ENCODE measurements around the gene ASB6. TPM values are rescaled to one million over a fixed set of nuclear protein-coding genes. Genes with fewer than 3 reads are reported as not detected.

ASB6 gene
- total RNA-seq, 4 donors from 2014 or later = 21.8 to 54.2 (median 29.6) TPM

- no peak overlapping the region for H3K4me3 ChIP-seq
- in situ Hi-C loops (cut with MboI; ENCODE audit: low pct_ligation_motif_present in 1 of 4, low pct_unique_long_range_greater_than_20kb in 1 of 4, low sequenced_read_pairs in 3 of 4) (no loop called here), intact Hi-C loops (cut with DNase I; ENCODE audit: low total_unique reads) (no loop called here)
- peaks cover 14% of the 10 kb centered on the region for H3K27me3 ChIP-seq
- H3K36me3 ChIP-seq = no peaks in the 10 kb centered on the region
- H3K27ac ChIP-seq = no peak overlapping the region
- TF ChIP-seq POLR2AphosphoS5 (IDR thresholded peaks at IDR 0.05) (no peak), CTCF (IDR thresholded peaks at IDR 0.05) (peak; percentile 65 to 76 (median 74)), POLR2A (IDR thresholded peaks at IDR 0.05) (no peak)
- peaks cover 18 to 50% (median 32%) of the 10 kb centered on the region in 4 donors for H3K4me1 ChIP-seq
- H3K9me3 ChIP-seq = no peaks in the 10 kb centered on the region
- WGBS, 2 donors (ENCODE audit: low coverage in 1 of 2) = 43% methylated on average over 12 of the region's 12 CpGs; no CpG with 5 or more reads in 1 of the 2 donors
- peak; percentile 66 for DNase-seq
These were observed 17.7 kb downstream of the ASB6 start for GRCh38 chr9:129624168-129624759.

- in situ Hi-C loops (cut with MboI; ENCODE audit: low pct_ligation_motif_present in 1 of 4, low pct_unique_long_range_greater_than_20kb in 1 of 4, low sequenced_read_pairs in 3 of 4) = no loop called here
- H3K9me3 ChIP-seq = no peaks in the 10 kb centered on the region
- H3K36me3 ChIP-seq = no peaks in the 10 kb centered on the region
- 62 to 73% methylated on average over 3 to 6 of the region's 6 CpGs for WGBS, 2 donors (ENCODE audit: low coverage in 1 of 2)
- no peak overlapping the region for H3K27ac ChIP-seq
- DNase-seq = no peak
- peaks cover 15% of the 10 kb centered on the region for H3K27me3 ChIP-seq
- TF ChIP-seq EP300 (IDR thresholded peaks at IDR 0.05; ENCODE audit: low read depth) = no peak
- no peak for TF ChIP-seq POLR2AphosphoS5 (IDR thresholded peaks at IDR 0.05)
- no peak for TF ChIP-seq POLR2A (IDR thresholded peaks at IDR 0.05)
- TF ChIP-seq CTCF (IDR thresholded peaks at IDR 0.05) = no peak
- no peak overlapping the region for H3K4me3 ChIP-seq
- intact Hi-C loops (cut with DNase I; ENCODE audit: low total_unique reads) = no loop called here
- peaks cover 14 to 41% (median 31%) of the 10 kb centered on the region in 4 donors for H3K4me1 ChIP-seq
These were observed 18.6 kb downstream of the ASB6 start for GRCh38 chr9:129623331-129623730.

- in situ Hi-C loops (cut with MboI; ENCODE audit: low pct_ligation_motif_present in 1 of 4, low pct_unique_long_range_greater_than_20kb in 1 of 4, low sequenced_read_pairs in 3 of 4) (no loop called here), intact Hi-C loops (cut with DNase I; ENCODE audit: low total_unique reads) (no loop called here)
- no peak for DNase-seq
- Histone ChIP-seq H3K4me3 (peak within 1 kb of the TSS; percentile 10 to 64 (median 48)), H3K36me3 (no peaks in the 10 kb centered on the region), H3K27ac (peak within 1 kb of the TSS in 3 of 4 donors; percentile 18 to 42 (median 34)), H3K9me3 (no peaks in the 10 kb centered on the region), H3K27me3 (peaks cover 15% of the 10 kb centered on the region), H3K4me1 (peaks cover 0 to 23% (median 13%) of the 10 kb centered on the region in 4 donors)
- 31% methylated on average over 21 of the region's 21 CpGs; no CpG with 5 or more reads in 1 of the 2 donors for WGBS, 2 donors (ENCODE audit: low coverage in 1 of 2)
- TF ChIP-seq POLR2AphosphoS5 (IDR thresholded peaks at IDR 0.05) (no peak), EP300 (IDR thresholded peaks at IDR 0.05; ENCODE audit: low read depth) (no peak), CTCF (IDR thresholded peaks at IDR 0.05) (no peak), POLR2A (IDR thresholded peaks at IDR 0.05) (no peak)
These were observed 21.2 kb downstream of the ASB6 start, which contains the start of gene C9orf50 for GRCh38 chr9:129620669-129621295. Gene C9orf50, minus strand, starts transcription at chr9:129621101. Its CDS starts 527 bp downstream, at chr9:129620574.

- Histone ChIP-seq H3K9me3 (no peaks in the 10 kb centered on the region), H3K27ac (peak overlapping the region in 3 of 4 donors; percentile 18 to 42 (median 34)), H3K36me3 (no peaks in the 10 kb centered on the region), H3K4me3 (peak overlapping the region; percentile 10 to 64 (median 48)), H3K27me3 (peaks cover 15% of the 10 kb centered on the region), H3K4me1 (peaks cover 0 to 16% (median 10%) of the 10 kb centered on the region in 4 donors)
- WGBS, 2 donors (ENCODE audit: low coverage in 1 of 2) = 6% methylated on average over 54 of the region's 82 CpGs; no CpG with 5 or more reads in 1 of the 2 donors
- no peak for TF ChIP-seq POLR2AphosphoS5 (IDR thresholded peaks at IDR 0.05)
- TF ChIP-seq EP300 (IDR thresholded peaks at IDR 0.05; ENCODE audit: low read depth) = no peak
- in situ Hi-C loops (cut with MboI; ENCODE audit: low pct_ligation_motif_present in 1 of 4, low pct_unique_long_range_greater_than_20kb in 1 of 4, low sequenced_read_pairs in 3 of 4) (loop anchor here in 3 of 4 donors (5.0 to 10.0 kb wide), 3 partner anchors 455 to 485 kb away; no protein-coding TSS in a partner anchor), intact Hi-C loops (cut with DNase I; ENCODE audit: low total_unique reads) (no loop called here)
- DNase-seq = no peak
These were observed 21.9 kb downstream of the ASB6 start for GRCh38 chr9:129619787-129620668.

All from transverse colon (tissue), 4 donors.